ENCODE results near the gene CACNA2D3. TPM values are rescaled to one million over a fixed set of nuclear protein-coding genes. Genes with fewer than 3 reads are reported as not detected.

The CACNA2D3 gene
- total RNA-seq, 2 donors from 2014 or later: 0.42 to 0.98 TPM

DNA sequence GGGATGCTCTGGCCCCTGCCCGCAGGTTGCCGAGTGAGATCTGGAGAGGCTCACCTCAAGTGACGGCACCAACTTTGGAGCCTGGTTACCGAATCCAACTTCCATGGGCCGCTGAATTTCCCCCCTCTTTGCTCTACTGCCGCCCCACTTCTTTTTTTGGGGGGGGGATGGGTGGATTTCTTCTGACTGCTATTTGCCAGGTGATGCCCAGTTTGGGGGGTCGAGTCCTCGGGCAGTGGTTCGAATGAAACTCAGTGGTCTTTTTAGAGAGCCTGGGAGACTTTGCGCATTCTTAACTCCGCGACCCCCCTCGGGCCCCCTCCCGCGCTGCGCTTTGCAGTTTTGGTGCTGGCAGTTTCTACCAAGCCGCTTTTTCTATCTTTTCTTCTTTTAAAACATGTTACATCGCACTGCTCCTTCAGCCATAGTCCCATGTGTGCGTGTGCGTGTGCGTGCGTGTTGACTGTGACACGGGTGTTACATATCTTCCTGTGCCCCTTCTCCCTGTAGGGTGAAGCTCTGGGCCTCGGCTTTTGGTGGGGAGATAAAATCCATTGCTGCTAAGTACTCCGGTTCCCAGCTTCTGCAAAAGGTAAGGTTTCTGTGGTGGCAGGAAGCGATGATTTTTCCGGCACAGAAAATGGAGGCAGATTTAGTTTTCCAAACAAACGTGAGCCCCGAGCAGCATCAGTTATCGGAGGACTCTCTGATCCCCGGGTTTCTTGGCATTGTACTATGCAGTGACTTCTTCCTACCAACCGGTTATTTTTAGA is 837 bp downstream of the CACNA2D3 start:
- Histone ChIP-seq H3K9me3 (no peaks in the 10 kb centered on the region), H3K9ac (ENCODE audit: low read depth in 2 of 2, low read length in 2 of 2) (no peak overlapping the region), H3K36me3 (no peaks in the 10 kb centered on the region), H3K4me1 (no peaks in the 10 kb centered on the region), H3K27ac (no peak overlapping the region), H3K4me3 (peak overlapping the region; percentile 24), H3K27me3 (peaks cover 50% of the 10 kb centered on the region)
- TF ChIP-seq, protein P1, sequence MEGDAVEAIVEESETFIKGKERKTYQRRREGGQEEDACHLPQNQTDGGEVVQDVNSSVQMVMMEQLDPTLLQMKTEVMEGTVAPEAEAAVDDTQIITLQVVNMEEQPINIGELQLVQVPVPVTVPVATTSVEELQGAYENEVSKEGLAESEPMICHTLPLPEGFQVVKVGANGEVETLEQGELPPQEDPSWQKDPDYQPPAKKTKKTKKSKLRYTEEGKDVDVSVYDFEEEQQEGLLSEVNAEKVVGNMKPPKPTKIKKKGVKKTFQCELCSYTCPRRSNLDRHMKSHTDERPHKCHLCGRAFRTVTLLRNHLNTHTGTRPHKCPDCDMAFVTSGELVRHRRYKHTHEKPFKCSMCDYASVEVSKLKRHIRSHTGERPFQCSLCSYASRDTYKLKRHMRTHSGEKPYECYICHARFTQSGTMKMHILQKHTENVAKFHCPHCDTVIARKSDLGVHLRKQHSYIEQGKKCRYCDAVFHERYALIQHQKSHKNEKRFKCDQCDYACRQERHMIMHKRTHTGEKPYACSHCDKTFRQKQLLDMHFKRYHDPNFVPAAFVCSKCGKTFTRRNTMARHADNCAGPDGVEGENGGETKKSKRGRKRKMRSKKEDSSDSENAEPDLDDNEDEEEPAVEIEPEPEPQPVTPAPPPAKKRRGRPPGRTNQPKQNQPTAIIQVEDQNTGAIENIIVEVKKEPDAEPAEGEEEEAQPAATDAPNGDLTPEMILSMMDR (IDR thresholded peaks at IDR 0.05): no peak
- DNase-seq: no peak
- intact Hi-C loops (cut with DNase I): no loop called here

DNA sequence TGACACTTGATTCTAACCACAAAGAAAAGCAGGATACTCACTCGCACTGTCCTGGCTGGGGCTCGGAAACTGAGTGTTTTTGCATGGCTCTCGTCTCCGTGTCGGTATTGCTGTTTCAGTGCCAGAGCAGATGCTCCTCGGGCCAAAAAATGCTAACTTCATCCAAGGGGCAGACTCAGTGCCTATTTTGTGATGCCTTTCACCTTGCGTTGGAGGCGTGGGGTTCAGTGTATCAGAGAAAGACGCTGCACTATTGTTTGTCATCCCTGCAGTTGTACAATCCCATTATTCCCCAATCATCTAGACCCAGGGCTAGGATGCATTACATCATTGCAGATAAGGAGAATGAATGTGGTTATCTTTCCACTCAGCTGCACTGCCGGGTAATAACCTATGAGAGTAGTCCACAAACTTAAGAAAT is 1.4 kb downstream of the CACNA2D3 start:
- intact Hi-C loops (cut with DNase I): no loop called here
- Histone ChIP-seq H3K27ac (no peak overlapping the region), H3K9ac (ENCODE audit: low read depth in 2 of 2, low read length in 2 of 2) (no peak overlapping the region), H3K4me1 (no peaks in the 10 kb centered on the region), H3K9me3 (no peaks in the 10 kb centered on the region), H3K36me3 (no peaks in the 10 kb centered on the region), H3K4me3 (no peak overlapping the region), H3K27me3 (peaks cover 48% of the 10 kb centered on the region)
- DNase-seq: no peak
- TF ChIP-seq, protein P1 (IDR thresholded peaks at IDR 0.05): no peak

DNA sequence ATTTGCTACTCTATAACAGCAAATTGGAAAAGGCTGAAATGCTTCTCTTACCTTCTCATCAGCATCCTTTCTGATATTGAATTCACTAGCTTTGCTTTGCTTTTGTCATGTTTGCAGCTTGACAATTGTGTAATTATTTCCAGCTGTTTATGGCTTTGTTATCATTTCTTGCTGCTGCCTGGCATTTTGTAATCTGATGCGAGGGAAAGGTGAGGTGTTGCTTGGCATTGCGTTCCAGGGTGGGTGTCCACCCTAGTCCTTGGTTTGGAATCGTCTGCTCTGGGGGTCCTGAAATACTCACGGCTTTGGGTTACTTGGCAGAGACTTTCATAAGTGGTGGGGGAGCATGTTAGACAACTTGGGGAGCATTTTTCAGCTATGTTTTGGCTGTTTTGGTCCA is 2.9 kb downstream of the CACNA2D3 start:
- Histone ChIP-seq H3K9ac (ENCODE audit: low read depth in 2 of 2, low read length in 2 of 2) (no peak overlapping the region), H3K36me3 (no peaks in the 10 kb centered on the region), H3K4me3 (no peak overlapping the region), H3K9me3 (no peaks in the 10 kb centered on the region), H3K27me3 (peaks cover 38% of the 10 kb centered on the region), H3K27ac (no peak overlapping the region), H3K4me1 (no peaks in the 10 kb centered on the region)
- intact Hi-C loops (cut with DNase I): no loop called here
- no peak for DNase-seq
- TF ChIP-seq, protein P1 (IDR thresholded peaks at IDR 0.05): no peak

DNA sequence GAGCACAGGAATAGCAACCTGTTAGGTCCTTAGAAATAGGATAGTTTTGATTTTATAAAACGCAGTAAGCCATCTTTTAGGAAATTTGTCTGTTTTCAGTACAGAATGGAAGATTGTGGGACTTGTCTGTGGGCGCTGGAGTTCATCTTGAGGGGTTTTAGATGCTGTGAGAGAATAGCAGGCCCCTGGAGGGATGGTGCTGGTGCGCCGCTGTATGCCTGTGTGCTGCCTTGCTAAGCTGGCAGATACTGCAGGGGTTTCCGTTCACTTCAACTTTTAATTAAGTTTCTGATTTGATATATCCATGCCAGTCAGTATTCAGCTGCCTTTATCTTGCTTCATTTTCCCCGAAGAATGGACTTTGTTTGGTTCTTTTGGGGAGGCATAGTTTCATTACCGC is 4.2 kb downstream of the CACNA2D3 start:
- DNase-seq: no peak
- H3K36me3 ChIP-seq: no peaks in the 10 kb centered on the region
- TF ChIP-seq, protein P1 (IDR thresholded peaks at IDR 0.05): no peak
- no peak overlapping the region for H3K9ac ChIP-seq (ENCODE audit: low read depth in 2 of 2, low read length in 2 of 2)
- H3K4me1 ChIP-seq: no peaks in the 10 kb centered on the region
- H3K9me3 ChIP-seq: no peaks in the 10 kb centered on the region
- H3K27ac ChIP-seq: no peak overlapping the region
- H3K4me3 ChIP-seq: no peak overlapping the region
- H3K27me3 ChIP-seq: peaks cover 25% of the 10 kb centered on the region
- intact Hi-C loops (cut with DNase I): no loop called here

DNA sequence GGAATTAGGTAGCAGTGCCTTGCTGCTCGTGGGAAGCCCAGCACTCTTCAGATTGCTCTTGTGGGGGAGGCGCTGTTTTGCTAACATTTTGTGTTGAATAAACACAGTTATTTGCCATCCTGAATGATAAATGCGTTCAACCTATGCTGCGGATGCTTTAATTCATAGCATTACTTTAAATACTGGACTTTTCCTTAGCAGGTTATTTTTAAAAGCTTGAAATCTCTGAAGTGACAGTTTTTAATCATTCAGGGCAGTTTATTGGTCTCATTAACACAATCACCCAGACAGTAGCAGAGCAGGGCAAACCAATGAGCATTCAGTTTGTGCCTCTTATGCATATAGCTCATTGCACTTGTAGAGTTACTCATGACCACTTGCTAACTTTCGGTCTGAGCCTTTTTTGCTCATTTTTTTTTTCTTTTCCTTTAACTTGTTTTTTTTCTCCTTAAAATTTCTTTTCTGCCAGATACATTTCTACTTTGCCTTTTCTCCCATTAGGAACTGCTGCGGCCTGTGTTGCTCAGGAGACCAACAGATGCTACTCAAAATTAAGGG is 5.2 kb downstream of the CACNA2D3 start:
- DNase-seq: no peak
- H3K9me3 ChIP-seq: no peaks in the 10 kb centered on the region
- intact Hi-C loops (cut with DNase I): no loop called here
- H3K4me3 ChIP-seq: no peak overlapping the region
- H3K9ac ChIP-seq (ENCODE audit: low read depth in 2 of 2, low read length in 2 of 2): no peak overlapping the region
- H3K36me3 ChIP-seq: no peaks in the 10 kb centered on the region
- TF ChIP-seq, protein P1 (IDR thresholded peaks at IDR 0.05): no peak
- no peaks in the 10 kb centered on the region for H3K4me1 ChIP-seq
- no peak overlapping the region for H3K27ac ChIP-seq
- peaks cover 19% of the 10 kb centered on the region for H3K27me3 ChIP-seq

Data from colonic mucosa (tissue), 4 donors.